HK-2 (cell line): ENCODE results near the gene LAIR2.
A peak's percentile ranks its signal among the peaks of the same experiment; 100 is the strongest.
"Not testable (repeated sequence)": the region's sequence is repeated elsewhere in the genome, so short reads cannot be mapped to it uniquely, and the experiment has no call there.

Experiments used
- DNase-seq: peaks from one replicate; pipeline ENCODE4 v3.0.0-alpha.2; 2018; ENCODE audit not compliant: unreplicated experiment

LAIR2 gene

GRCh38 chr19:54464630-54465425 is 37.8 kb upstream of the LAIR2 start:
- DNase-seq, result peak; percentile 94

- no peak for DNase-seq
Observed at GRCh38 chr19:54465426-54466109, 37.1 kb upstream of the LAIR2 start.

GRCh38 chr19:54466110-54466480 is 36.5 kb upstream of the LAIR2 start:
- DNase-seq, result not testable (repeated sequence)

GRCh38 chr19:54469496-54469934 is 33.1 kb upstream of the LAIR2 start:
- DNase-seq, result no peak

GRCh38 chr19:54470276-54470887 is 32.2 kb upstream of the LAIR2 start:
- DNase-seq, result no peak

GRCh38 chr19:54470991-54471782 is 31.4 kb upstream of the LAIR2 start:
- DNase-seq, result no peak

GRCh38 chr19:54473071-54473891 is 29.4 kb upstream of the LAIR2 start, which contains the start of gene CDC42EP5:
TSS of gene CDC42EP5 (minus strand) at chr19:54473296. CDS start at chr19:54465547, 7,749 bp downstream.
- peak; percentile 59 for DNase-seq

GRCh38 chr19:54473892-54474372 is 28.7 kb upstream of the LAIR2 start:
- no peak for DNase-seq

GRCh38 chr19:54475706-54476105 is 26.9 kb upstream of the LAIR2 start:
- no peak for DNase-seq

- no peak for DNase-seq
Observed at GRCh38 chr19:54477650-54478049, 25.0 kb upstream of the LAIR2 start.

GRCh38 chr19:54478677-54479266 is 23.9 kb upstream of the LAIR2 start:
- DNase-seq, result no peak

- DNase-seq, result no peak
Observed at GRCh38 chr19:54480051-54480450, 22.6 kb upstream of the LAIR2 start.

- no peak for DNase-seq
Observed at GRCh38 chr19:54481326-54481930, 21.2 kb upstream of the LAIR2 start.

- no peak for DNase-seq
Observed at GRCh38 chr19:54482889-54483288, 19.7 kb upstream of the LAIR2 start.

- no peak for DNase-seq
Observed at GRCh38 chr19:54484451-54484850, 18.2 kb upstream of the LAIR2 start.

GRCh38 chr19:54485851-54486250 is 16.8 kb upstream of the LAIR2 start:
- no peak for DNase-seq

GRCh38 chr19:54489341-54489740 is 13.3 kb upstream of the LAIR2 start:
- no peak for DNase-seq

- no peak for DNase-seq
Observed at GRCh38 chr19:54489766-54490165, 12.9 kb upstream of the LAIR2 start.

- no peak for DNase-seq
Observed at GRCh38 chr19:54492568-54492967, 10.1 kb upstream of the LAIR2 start.

- not testable (repeated sequence) for DNase-seq
Observed at GRCh38 chr19:54493056-54493455, 9.6 kb upstream of the LAIR2 start.
